Measurements from ENCODE around the gene ABCA4.
"Not testable (repeated sequence)": the region's sequence is repeated elsewhere in the genome, so short reads cannot be mapped to it uniquely, and the experiment has no call there.

ABCA4 gene

GRCh38 chr1:94120991-94121390 lies at the start of gene ABCA4:
TSS of gene ABCA4 (minus strand) at chr1:94121148. CDS start at chr1:94121045, 103 bp downstream.
- in situ Hi-C loops (cut with HindIII; ENCODE audit: low sequenced_read_pairs) = no loop called here

GRCh38 chr1:94169126-94169525 lies 48.2 kb upstream of the ABCA4 start:
- in situ Hi-C loops (cut with HindIII; ENCODE audit: low sequenced_read_pairs) = no loop called here

- in situ Hi-C loops (cut with HindIII; ENCODE audit: low sequenced_read_pairs) = no loop called here
These were observed 44.9 kb upstream of the ABCA4 start for GRCh38 chr1:94165843-94166242.

- in situ Hi-C loops (cut with HindIII; ENCODE audit: low sequenced_read_pairs) = not testable (repeated sequence)
These were observed 43.9 kb upstream of the ABCA4 start for GRCh38 chr1:94164885-94165284.

GRCh38 chr1:94164121-94164520 lies 43.2 kb upstream of the ABCA4 start:
- in situ Hi-C loops (cut with HindIII; ENCODE audit: low sequenced_read_pairs) = not testable (repeated sequence)

DNA sequence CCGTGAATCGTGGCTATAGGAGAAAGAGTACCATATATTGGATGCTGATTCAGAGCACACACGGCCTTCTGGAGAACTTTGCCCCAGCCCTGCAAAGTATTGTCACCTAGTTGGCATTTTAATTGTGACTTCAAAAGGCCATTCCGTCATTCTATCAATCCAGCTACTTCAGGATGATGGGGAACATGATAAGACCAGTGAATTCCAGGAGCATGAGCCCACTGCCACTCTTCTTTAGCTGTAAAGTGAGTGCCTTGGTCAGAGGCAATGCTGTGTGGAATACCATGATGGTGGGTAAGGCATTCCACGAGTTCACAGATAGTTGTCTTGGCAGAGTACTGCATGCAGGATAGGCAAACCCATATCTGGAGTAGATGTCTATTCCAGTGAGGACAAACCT lies 42.3 kb upstream of the ABCA4 start:
- in situ Hi-C loops (cut with HindIII; ENCODE audit: low sequenced_read_pairs) = not testable (repeated sequence)

DNA sequence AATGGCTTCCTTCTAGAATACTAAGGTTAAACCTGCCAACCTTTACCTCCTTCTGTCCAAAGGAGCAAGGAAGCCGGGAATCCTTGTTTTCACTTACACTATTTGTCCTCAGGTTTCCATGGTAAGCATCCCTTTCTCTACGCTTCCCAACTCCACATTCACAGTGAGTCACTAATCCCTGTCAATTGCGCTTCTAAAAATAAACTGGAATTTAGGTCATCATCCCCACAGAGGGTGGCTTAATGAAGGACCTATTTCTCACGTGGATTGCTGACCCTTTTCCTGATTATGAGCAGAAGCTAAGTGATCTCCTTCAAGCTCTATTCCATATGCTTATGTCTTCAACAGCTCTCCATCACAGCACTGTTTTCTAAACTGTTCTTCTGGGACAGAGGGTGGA lies 39.9 kb upstream of the ABCA4 start:
- in situ Hi-C loops (cut with HindIII; ENCODE audit: low sequenced_read_pairs) = no loop called here

DNA sequence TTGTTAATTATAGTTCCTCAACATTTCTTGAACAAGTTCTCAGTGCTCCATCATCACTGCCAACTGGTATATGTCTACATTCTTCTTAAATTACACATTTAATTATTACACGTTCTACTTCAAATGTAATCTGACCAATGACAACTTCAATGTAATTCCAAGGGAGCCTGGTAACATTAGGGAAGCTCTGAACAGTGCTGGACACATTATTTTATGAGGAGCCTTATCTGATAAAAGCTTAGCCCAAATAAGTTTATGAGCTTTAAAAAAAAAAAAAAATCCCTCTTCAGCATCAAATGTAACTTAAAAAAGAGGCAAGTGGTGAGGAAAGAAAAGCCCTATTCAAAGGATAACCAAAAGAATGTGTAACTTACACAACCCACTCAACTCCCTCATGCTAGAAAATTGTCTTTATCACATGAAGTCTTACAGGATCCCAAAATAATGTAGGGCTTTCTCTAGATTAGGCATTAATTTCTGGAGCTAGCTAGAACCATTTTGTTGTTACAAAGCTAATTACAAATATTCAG lies 35.2 kb upstream of the ABCA4 start:
- in situ Hi-C loops (cut with HindIII; ENCODE audit: low sequenced_read_pairs) = no loop called here

DNA sequence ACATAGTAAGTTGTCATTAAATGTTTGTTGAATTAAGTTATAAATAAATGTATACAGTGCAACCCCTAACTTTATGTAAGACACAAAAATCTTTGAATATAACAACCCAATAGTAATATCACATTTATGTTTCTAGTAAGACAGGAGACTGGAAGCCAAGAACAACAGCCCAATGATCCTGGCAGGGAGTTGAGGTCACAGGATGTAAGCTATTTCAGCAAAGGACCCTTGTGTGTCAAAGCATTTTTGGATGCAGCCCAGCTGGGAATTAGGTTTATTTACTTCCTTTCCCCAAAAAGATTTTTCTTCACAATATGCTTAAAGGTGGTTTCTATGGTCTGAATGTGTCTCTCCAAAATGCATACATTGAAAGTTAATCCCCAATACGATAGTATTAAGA lies 34.0 kb upstream of the ABCA4 start:
- in situ Hi-C loops (cut with HindIII; ENCODE audit: low sequenced_read_pairs) = no loop called here

GRCh38 chr1:94153133-94153532 lies 32.2 kb upstream of the ABCA4 start:
- in situ Hi-C loops (cut with HindIII; ENCODE audit: low sequenced_read_pairs) = no loop called here

DNA sequence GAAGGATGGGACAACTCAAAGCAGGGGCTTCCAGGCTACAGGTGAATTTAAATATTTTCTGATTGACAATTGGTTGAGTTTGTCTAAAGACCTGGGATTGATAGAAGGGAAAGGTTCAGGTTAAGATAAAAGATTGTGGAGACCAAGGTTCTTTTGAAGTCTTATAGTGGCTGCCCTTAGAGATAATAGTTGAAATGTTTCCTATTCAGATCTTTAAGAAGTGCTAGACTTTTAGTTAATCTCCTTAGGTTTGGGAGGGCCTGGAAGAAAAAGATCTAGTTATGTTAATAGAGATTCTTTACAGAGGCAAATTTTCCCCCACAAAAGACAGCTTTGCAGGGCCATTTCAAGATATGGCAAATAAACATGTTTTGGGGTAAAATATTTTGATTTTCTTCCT lies 28.2 kb upstream of the ABCA4 start:
- in situ Hi-C loops (cut with HindIII; ENCODE audit: low sequenced_read_pairs) = loop anchor here (10.0 kb wide), 1 partner anchor 124 kb away; no protein-coding TSS in a partner anchor

DNA sequence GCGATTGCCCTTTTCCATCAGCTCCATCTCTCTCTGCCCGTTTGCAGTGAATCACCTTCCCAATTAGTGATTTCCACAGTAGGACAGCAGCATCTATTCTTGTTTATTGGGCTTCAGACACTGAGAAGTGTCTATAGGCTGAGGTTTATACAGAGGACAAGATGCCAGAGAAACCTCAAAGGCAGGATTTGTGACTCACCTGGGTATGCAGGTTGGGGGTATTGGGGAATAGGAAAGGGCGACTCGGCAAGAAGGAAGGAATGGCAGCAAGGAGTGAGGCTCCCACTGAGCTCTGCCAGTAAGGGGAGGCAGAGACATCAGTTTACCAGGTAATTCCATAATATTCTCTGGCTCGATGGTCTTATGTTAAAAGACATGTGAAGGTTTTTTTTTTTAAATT lies 25.3 kb upstream of the ABCA4 start:
- in situ Hi-C loops (cut with HindIII; ENCODE audit: low sequenced_read_pairs) = loop anchor here (10.0 kb wide), 1 partner anchor 121 kb away; no protein-coding TSS in a partner anchor

- in situ Hi-C loops (cut with HindIII; ENCODE audit: low sequenced_read_pairs) = loop anchor here (10.0 kb wide), 1 partner anchor 120 kb away; no protein-coding TSS in a partner anchor
These were observed 23.9 kb upstream of the ABCA4 start for GRCh38 chr1:94144836-94145235.

DNA sequence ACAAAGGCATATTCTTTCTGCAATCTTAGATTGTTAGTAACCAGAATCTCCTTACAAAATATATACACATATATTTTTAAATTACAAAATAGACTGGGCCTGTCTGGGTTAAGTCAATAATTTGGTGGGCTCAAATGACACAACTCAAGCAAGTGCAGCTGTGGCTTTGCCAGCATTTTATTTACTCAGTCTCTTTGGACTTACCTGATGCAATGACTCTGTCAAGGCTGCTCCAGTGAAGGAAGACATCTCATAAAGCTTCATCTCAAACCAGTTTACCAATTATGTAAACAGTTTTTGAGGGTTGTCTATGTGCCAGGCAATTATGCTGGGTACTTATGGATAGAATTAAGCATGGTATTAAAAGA lies 22.8 kb upstream of the ABCA4 start:
- in situ Hi-C loops (cut with HindIII; ENCODE audit: low sequenced_read_pairs) = loop anchor here (10.0 kb wide), 1 partner anchor 119 kb away; no protein-coding TSS in a partner anchor

- in situ Hi-C loops (cut with HindIII; ENCODE audit: low sequenced_read_pairs) = loop anchor here (10.0 kb wide), 1 partner anchor 118 kb away; no protein-coding TSS in a partner anchor
These were observed 22.3 kb upstream of the ABCA4 start for GRCh38 chr1:94143173-94143808.

GRCh38 chr1:94142583-94142982 lies 21.6 kb upstream of the ABCA4 start:
- in situ Hi-C loops (cut with HindIII; ENCODE audit: low sequenced_read_pairs) = loop anchor here (10.0 kb wide), 1 partner anchor 118 kb away; no protein-coding TSS in a partner anchor

GRCh38 chr1:94142022-94142421 lies 21.1 kb upstream of the ABCA4 start:
- in situ Hi-C loops (cut with HindIII; ENCODE audit: low sequenced_read_pairs) = loop anchor here (10.0 kb wide), 1 partner anchor 117 kb away; no protein-coding TSS in a partner anchor

GRCh38 chr1:94132111-94132510 lies 11.2 kb upstream of the ABCA4 start:
- in situ Hi-C loops (cut with HindIII; ENCODE audit: low sequenced_read_pairs) = loop anchor here (5.0 kb wide), 1 partner anchor 55 kb away; no protein-coding TSS in a partner anchor

DNA sequence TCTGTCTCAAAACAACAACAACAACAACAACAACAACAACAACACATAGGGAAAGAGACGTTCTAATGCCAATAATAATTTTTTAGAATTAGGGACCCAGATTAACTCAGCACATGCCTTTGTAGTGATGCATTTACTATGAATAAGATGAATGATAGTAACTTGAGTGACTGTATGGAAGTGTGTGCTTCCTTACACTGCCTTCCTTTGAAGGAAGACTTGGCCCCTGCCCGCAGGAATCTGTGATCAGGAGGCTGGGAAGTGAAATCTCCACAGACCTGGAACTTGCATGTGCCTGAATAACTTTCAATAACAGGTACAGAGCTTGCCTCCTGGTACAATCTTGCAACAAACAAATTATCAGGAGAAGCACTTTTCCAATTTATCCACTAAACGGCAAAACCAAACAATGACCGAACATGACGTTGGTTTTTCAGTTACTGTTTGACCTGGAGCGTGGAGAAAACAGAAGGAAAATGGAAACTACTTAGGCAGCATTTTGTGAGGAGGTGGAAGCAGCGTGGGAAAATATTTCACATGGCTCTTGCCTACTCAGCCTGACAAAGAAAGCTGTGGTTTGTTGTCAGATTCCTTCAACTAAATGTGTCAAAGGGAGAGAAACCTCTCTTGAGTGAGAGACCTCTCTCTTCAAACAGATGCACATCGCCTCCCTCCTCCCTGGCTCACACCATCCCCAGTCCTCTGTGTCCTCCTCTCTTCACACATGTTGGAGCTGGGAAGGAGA lies 10.1 kb upstream of the ABCA4 start:
- in situ Hi-C loops (cut with HindIII; ENCODE audit: low sequenced_read_pairs) = loop anchor here (5.0 kb wide), 1 partner anchor 54 kb away; no protein-coding TSS in a partner anchor

DNA sequence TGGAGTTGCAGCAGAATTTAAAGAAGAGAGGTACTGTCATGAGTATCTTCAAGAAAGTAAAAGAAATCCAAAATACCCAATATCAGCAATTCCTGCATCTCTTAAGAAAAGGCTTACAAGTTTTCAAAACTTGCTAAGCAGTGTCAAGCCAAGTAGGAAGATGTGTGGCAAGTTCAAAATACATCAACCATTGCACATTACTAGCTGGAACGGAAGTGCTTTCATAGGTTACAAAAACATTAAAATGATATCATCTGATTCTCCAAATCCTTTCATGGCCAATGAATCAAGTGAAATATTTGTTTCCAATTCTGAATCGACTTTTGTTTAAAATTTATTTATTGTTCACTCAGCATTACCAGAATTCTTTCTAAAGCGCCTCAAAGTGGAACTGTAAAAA lies 5.7 kb upstream of the ABCA4 start:
- in situ Hi-C loops (cut with HindIII; ENCODE audit: low sequenced_read_pairs) = no loop called here
